GM19043 (cell line): ENCODE results near the gene CENPQ.

Experiments
- ATAC-seq: cut with Tn5 transposase; IDR thresholded peaks from one replicate; pipeline ENCODE4 v1.9.1; 2021; ENCODE audit warnings: low read depth; ENCODE audit not compliant: unreplicated experiment

Gene CENPQ

GRCh38 chr6:49499623-49500022 lies 36.5 kb downstream of the CENPQ start, which contains the start of gene GLYATL3:
Gene GLYATL3, plus strand, starts transcription at chr6:49499923. Its CDS starts 12,068 bp downstream, at chr6:49511991.
- ATAC-seq: no peak

GRCh38 chr6:49504666-49505065 lies 41.5 kb downstream of the CENPQ start:
- ATAC-seq: no peak

- no peak for ATAC-seq
Measured at GRCh38 chr6:49506569-49507111, 43.5 kb downstream of the CENPQ start.

GRCh38 chr6:49509342-49509741 lies 46.2 kb downstream of the CENPQ start:
- no peak for ATAC-seq

GRCh38 chr6:49513153-49513989 lies 50.2 kb downstream of the CENPQ start:
- ATAC-seq: no peak

- ATAC-seq: no peak
Measured at GRCh38 chr6:49514571-49515484, 51.7 kb downstream of the CENPQ start.

- ATAC-seq: no peak
Measured at GRCh38 chr6:49515485-49516146, 52.4 kb downstream of the CENPQ start.

- no peak for ATAC-seq
Measured at GRCh38 chr6:49516147-49516505, 53.0 kb downstream of the CENPQ start.

GRCh38 chr6:49517919-49518318 lies 54.7 kb downstream of the CENPQ start:
- no peak for ATAC-seq

GRCh38 chr6:49519660-49520059 lies 56.5 kb downstream of the CENPQ start:
- peak; percentile 61 for ATAC-seq

GRCh38 chr6:49522710-49523593 lies 59.8 kb downstream of the CENPQ start:
- no peak for ATAC-seq

- no peak for ATAC-seq
Measured at GRCh38 chr6:49523901-49524300, 60.7 kb downstream of the CENPQ start.

GRCh38 chr6:49524541-49524940 lies 61.4 kb downstream of the CENPQ start:
- ATAC-seq: no peak

- ATAC-seq: no peak
Measured at GRCh38 chr6:49526598-49526997, 63.4 kb downstream of the CENPQ start.

- no peak for ATAC-seq
Measured at GRCh38 chr6:49527320-49527719, 64.2 kb downstream of the CENPQ start.

- no peak for ATAC-seq
Measured at GRCh38 chr6:49528571-49528970, 65.4 kb downstream of the CENPQ start.

- ATAC-seq: no peak
Measured at GRCh38 chr6:49530141-49530776, 67.1 kb downstream of the CENPQ start.

GRCh38 chr6:49531774-49532569 lies 68.8 kb downstream of the CENPQ start:
- peak; percentile 92 for ATAC-seq
